Measurements from ENCODE around the gene C1QA. TPM values are rescaled to one million over a fixed set of nuclear protein-coding genes. Genes with fewer than 3 reads are reported as not detected.

The C1QA gene
- total RNA-seq, 4 donors from 2014 or later: 12.3 to 90.8 (median 28.7) TPM

DNA sequence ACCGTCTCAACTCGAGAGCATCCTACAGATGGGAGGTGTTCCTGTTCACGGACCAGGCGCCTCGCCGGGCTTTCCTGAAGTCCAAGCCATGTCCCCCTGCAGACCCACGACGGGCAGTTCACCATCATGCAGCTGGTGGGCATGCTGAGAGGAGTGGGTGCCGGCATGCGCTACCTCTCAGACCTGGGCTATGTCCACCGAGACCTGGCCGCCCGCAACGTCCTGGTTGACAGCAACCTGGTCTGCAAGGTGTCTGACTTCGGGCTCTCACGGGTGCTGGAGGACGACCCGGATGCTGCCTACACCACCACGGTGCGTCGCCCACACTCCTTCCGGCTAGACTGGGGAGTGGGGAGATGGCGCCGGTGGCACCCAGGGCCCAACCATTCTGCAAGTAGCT, 37.7 kb upstream of the C1QA start:
- H3K27ac ChIP-seq: no peak overlapping the region
- no peak for TF ChIP-seq POLR2A (IDR thresholded peaks at IDR 0.05)
- TF ChIP-seq, protein P1, sequence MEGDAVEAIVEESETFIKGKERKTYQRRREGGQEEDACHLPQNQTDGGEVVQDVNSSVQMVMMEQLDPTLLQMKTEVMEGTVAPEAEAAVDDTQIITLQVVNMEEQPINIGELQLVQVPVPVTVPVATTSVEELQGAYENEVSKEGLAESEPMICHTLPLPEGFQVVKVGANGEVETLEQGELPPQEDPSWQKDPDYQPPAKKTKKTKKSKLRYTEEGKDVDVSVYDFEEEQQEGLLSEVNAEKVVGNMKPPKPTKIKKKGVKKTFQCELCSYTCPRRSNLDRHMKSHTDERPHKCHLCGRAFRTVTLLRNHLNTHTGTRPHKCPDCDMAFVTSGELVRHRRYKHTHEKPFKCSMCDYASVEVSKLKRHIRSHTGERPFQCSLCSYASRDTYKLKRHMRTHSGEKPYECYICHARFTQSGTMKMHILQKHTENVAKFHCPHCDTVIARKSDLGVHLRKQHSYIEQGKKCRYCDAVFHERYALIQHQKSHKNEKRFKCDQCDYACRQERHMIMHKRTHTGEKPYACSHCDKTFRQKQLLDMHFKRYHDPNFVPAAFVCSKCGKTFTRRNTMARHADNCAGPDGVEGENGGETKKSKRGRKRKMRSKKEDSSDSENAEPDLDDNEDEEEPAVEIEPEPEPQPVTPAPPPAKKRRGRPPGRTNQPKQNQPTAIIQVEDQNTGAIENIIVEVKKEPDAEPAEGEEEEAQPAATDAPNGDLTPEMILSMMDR (IDR thresholded peaks at IDR 0.05): no peak
- DNase-seq: no peak
- H3K4me3 ChIP-seq: no peak overlapping the region
- no peaks in the 10 kb centered on the region for H3K36me3 ChIP-seq
- no peaks in the 10 kb centered on the region for H3K9me3 ChIP-seq
- no peaks in the 10 kb centered on the region for H3K27me3 ChIP-seq
- no peaks in the 10 kb centered on the region for H3K4me1 ChIP-seq

DNA sequence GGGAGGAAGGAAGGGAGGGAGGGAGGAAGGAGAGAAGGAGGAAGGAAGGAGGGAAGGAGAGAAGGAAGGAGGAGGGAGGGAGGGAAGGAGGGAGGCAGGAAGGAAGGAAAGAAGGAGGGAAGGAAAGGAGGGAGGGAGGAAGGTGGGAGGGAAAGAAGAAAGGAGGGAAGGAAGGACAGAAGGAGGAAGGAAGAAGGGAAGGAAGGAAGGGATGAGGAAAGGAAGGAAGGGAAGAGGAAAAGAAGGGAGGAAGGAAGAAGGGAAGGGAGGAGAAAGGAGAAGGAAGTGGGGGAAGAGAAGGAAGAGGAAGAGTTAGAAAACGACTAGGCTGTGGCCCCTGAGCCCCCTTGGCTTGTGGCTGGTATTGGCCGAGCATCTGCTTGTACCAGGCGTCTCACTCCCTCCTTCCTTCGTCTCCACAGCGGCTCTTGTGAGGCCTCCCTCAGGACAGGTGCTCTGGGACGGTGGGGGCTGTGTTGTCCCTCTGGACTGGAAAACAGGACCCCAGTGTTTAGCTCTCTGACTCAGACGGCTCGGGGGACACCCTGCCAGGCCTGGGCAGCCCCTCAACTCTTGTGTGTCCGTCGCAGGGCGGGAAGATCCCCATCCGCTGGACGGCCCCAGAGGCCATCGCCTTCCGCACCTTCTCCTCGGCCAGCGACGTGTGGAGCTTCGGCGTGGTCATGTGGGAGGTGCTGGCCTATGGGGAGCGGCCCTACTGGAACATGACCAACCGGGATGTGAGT, 36.2 kb upstream of the C1QA start:
- H3K27ac ChIP-seq: no peak overlapping the region
- H3K27me3 ChIP-seq: no peaks in the 10 kb centered on the region
- H3K36me3 ChIP-seq: no peaks in the 10 kb centered on the region
- no peaks in the 10 kb centered on the region for H3K9me3 ChIP-seq
- TF ChIP-seq POLR2A (IDR thresholded peaks at IDR 0.05): no peak
- TF ChIP-seq, protein P1 (IDR thresholded peaks at IDR 0.05): no peak
- no peak overlapping the region for H3K4me3 ChIP-seq
- DNase-seq: no peak
- no peaks in the 10 kb centered on the region for H3K4me1 ChIP-seq

DNA sequence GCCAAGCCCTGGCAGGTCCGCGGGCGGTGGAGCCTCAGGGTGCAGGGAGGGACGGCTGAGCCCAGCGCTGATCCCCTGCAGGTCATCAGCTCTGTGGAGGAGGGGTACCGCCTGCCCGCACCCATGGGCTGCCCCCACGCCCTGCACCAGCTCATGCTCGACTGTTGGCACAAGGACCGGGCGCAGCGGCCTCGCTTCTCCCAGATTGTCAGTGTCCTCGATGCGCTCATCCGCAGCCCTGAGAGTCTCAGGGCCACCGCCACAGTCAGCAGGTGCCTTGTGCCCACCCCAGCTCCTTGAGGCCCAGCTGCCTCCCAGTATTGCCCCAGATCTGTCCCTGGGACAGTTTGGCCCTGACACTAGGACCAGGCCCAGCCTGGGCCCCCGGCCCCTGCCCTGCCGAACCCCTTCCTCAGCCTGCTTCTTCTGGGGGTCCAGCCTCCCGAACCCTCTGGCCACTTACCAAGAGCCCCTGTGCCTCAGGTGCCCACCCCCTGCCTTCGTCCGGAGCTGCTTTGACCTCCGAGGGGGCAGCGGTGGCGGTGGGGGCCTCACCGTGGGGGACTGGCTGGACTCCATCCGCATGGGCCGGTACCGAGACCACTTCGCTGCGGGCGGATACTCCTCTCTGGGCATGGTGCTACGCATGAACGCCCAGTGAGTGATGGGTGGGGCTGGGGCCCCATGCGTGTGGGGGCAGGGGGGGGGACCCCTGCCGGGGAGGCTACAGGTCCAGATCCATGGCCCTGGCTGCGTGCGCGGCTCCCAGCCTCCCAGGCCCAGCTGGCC, 35.4 kb upstream of the C1QA start:
- no peak for DNase-seq
- Histone ChIP-seq H3K27me3 (no peaks in the 10 kb centered on the region), H3K4me3 (no peak overlapping the region), H3K4me1 (no peaks in the 10 kb centered on the region), H3K27ac (no peak overlapping the region), H3K36me3 (no peaks in the 10 kb centered on the region), H3K9me3 (no peaks in the 10 kb centered on the region)
- TF ChIP-seq, protein P1 (IDR thresholded peaks at IDR 0.05): no peak
- no peak for TF ChIP-seq POLR2A (IDR thresholded peaks at IDR 0.05)

DNA sequence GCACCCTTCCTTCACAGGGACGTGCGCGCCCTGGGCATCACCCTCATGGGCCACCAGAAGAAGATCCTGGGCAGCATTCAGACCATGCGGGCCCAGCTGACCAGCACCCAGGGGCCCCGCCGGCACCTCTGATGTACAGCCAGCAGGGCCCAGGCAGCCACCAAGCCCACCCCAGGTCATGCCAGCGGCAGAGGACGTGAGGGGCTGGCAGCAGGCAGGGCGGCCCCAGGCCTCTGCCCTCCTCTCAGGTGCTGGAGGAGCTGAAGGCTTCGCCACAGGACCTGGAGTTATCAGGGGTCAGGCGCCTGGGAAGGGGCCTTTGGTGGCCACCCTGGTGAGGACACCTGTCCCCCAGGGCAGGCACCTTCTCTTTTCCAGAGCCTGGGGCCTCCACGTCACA, 34.8 kb upstream of the C1QA start:
- H3K36me3 ChIP-seq: no peaks in the 10 kb centered on the region
- TF ChIP-seq, protein P1 (IDR thresholded peaks at IDR 0.05): no peak
- TF ChIP-seq POLR2A (IDR thresholded peaks at IDR 0.05): no peak
- no peak overlapping the region for H3K27ac ChIP-seq
- H3K27me3 ChIP-seq: no peaks in the 10 kb centered on the region
- no peak overlapping the region for H3K4me3 ChIP-seq
- H3K9me3 ChIP-seq: no peaks in the 10 kb centered on the region
- H3K4me1 ChIP-seq: no peaks in the 10 kb centered on the region
- no peak for DNase-seq

DNA sequence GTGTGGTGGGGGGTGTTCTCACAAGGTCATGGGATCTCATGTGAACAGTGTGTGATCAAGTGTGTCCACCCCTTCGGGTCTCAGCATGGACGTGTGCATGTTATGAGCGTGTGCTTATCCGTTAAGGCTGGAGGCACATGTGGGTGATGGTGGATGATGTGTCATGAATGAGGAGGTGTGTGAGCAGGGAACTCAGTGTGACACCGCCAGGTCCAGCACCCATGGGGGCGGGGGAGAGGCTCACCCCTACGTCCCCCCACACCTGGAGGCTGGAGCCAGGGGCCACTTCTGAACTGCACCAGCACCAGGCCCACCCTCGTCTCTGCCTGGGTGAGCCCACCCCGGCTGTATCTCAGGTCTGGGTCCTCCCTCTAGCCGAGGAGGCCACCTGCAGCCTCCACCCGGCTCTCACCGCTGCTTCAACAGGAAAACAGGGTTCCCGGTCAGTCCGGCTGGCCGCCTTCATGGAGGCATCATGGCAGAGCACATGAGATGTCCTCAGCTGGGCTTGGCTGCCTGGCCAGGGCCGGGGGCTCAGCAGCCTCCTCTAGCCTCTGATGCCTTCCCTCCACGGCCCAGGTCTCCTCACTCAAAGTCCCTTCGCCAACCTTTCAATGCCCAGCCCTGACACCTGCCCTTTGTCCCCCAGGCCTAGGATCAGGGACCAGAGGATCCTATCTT, 34.2 kb upstream of the C1QA start:
- Histone ChIP-seq H3K9me3 (no peaks in the 10 kb centered on the region), H3K36me3 (no peaks in the 10 kb centered on the region), H3K4me1 (no peaks in the 10 kb centered on the region), H3K27ac (no peak overlapping the region), H3K4me3 (no peak overlapping the region), H3K27me3 (no peaks in the 10 kb centered on the region)
- no peak for DNase-seq
- TF ChIP-seq, protein P1 (IDR thresholded peaks at IDR 0.05): no peak
- no peak for TF ChIP-seq POLR2A (IDR thresholded peaks at IDR 0.05)

All from Peyer's patch (tissue), 4 donors.